Omental fat pad (tissue), 4 donors: ENCODE results near the gene BLOC1S4. TPM values are rescaled to one million over a fixed set of nuclear protein-coding genes. Genes with fewer than 3 reads are reported as not detected.
"Not testable (repeated sequence)": the region's sequence is repeated elsewhere in the genome, so short reads cannot be mapped to it uniquely, and the experiment has no call there.

Experiments used
- ATAC-seq: fragments of 150-250 bp; one replicate; pipeline ENCODE4 v1.9.1; 2016; ENCODE audit warnings: mild to moderate bottlenecking, moderate library complexity; ENCODE audit not compliant: low FRiP score
- DNase-seq: peaks from one replicate; pipeline ENCODE4 v3.0.0-alpha.2; 2019; ENCODE audit warnings: low spot score
- total RNA-seq, 4 donors: library from RNA; depleted of rRNA; stranded (reverse); fragments of >200 nt; gene quantifications; one replicate each; pipeline ENCODE4 v1.1.0, GENCODE V29; 2016
- TF ChIP-seq, protein P1 (sequence below), 3 donors: fragments of 450-650 bp; IDR thresholded peaks; one replicate each; pipeline ENCODE4 v1.5.1; 2016 to 2017; ENCODE audit warnings: antibody characterized with exemption in 3 of 3, mild to moderate bottlenecking in 3 of 3, moderate library complexity in 2 of 3

The BLOC1S4 gene
- total RNA-seq, 4 donors from 2014 or later: 12.3 to 23.3 (median 13.9) TPM

DNA sequence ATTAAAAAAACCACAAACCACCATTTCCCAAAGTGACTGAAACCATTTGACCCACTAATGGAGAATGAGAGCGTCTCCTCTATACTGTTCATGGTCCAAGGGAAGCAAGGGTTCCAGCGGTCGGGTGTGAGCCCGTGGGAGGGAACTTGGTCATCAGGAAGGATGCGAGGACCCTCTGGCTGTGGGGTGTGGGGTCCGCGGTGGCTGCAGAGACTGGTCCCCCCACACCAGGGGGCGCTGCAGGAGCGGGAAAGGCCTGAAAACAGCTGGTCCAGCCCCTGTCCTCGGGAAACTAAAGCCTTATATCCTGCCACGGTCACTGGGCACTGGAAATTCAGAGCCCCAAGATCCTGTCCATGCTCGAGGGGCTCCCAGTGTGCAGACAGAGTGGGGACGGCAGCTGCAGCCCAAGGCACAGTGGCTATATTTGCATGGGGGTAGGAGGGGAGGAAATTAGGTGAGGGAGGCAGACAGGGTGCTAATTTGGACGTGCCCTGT, 4.3 kb downstream of the BLOC1S4 start:
- TF ChIP-seq, protein P1, sequence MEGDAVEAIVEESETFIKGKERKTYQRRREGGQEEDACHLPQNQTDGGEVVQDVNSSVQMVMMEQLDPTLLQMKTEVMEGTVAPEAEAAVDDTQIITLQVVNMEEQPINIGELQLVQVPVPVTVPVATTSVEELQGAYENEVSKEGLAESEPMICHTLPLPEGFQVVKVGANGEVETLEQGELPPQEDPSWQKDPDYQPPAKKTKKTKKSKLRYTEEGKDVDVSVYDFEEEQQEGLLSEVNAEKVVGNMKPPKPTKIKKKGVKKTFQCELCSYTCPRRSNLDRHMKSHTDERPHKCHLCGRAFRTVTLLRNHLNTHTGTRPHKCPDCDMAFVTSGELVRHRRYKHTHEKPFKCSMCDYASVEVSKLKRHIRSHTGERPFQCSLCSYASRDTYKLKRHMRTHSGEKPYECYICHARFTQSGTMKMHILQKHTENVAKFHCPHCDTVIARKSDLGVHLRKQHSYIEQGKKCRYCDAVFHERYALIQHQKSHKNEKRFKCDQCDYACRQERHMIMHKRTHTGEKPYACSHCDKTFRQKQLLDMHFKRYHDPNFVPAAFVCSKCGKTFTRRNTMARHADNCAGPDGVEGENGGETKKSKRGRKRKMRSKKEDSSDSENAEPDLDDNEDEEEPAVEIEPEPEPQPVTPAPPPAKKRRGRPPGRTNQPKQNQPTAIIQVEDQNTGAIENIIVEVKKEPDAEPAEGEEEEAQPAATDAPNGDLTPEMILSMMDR (IDR thresholded peaks at IDR 0.05): peak in 2 of 3 donors; percentile 76 to 89
- DNase-seq (peak; percentile 89), ATAC-seq (peak; percentile 49)

DNA sequence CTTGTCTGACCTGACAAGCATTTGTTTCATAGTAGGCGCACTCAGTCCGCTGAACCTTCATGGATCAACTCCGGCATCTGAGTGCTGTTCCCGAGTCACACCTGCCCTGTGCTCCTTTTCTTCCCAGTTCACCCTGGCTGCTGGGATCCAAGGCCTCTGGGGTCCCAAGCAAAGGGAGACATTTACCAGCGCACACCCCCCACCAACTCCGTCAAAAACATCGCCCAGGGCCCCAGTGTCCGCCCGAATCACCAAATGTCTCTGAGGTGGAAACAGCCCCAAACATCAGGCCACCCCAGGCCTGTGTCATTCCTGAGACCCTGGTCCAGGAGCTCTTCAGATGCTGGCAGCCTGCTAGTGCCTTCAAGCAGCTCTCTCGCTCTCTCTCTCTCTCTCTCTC, 5.1 kb downstream of the BLOC1S4 start:
- ATAC-seq (no peak), DNase-seq (no peak)
- TF ChIP-seq, protein P1 (IDR thresholded peaks at IDR 0.05): no peak

DNA sequence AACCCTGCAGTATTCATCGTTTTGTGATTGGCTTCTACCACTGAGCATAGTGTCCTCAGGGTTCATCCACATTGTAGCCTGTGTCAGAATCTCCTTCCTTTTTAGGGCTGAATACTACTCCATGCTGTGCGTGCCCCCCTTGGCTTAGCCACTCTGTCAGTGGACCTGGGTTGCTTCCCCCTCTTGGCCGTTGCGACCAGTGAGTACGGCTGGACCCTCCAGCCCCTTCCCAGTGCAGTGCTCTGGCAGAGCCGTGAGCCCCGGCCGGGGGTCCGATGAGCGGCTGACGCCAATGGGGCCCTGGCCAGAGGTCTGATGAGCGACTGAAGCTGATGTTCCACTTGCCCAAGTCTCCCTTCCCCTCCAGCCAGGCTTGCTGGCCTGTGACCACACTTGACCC, 6.9 kb downstream of the BLOC1S4 start:
- TF ChIP-seq, protein P1 (IDR thresholded peaks at IDR 0.05): no peak
- DNase-seq: no peak
- ATAC-seq: no peak

DNA sequence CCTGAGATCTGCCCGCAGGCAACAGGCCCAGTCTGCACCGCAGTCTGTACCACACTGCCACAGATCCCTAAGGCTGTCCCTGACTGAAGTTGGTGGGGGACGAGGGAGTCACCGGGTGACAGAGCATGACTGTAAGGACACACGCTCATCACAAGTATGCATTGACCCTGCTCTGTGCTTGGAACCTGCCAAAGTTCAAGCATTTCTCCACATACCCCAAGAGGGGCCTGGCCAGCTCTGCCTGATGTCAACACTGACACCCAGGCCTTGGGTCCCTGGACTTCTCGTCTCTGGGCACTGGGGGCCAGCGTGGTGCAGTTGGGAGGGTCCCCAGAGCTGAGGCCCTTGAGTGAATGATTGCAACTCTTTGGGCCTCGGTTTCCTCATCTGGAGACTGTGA, 7.9 kb downstream of the BLOC1S4 start:
- TF ChIP-seq, protein P1 (IDR thresholded peaks at IDR 0.05): no peak
- DNase-seq (no peak), ATAC-seq (no peak)

DNA sequence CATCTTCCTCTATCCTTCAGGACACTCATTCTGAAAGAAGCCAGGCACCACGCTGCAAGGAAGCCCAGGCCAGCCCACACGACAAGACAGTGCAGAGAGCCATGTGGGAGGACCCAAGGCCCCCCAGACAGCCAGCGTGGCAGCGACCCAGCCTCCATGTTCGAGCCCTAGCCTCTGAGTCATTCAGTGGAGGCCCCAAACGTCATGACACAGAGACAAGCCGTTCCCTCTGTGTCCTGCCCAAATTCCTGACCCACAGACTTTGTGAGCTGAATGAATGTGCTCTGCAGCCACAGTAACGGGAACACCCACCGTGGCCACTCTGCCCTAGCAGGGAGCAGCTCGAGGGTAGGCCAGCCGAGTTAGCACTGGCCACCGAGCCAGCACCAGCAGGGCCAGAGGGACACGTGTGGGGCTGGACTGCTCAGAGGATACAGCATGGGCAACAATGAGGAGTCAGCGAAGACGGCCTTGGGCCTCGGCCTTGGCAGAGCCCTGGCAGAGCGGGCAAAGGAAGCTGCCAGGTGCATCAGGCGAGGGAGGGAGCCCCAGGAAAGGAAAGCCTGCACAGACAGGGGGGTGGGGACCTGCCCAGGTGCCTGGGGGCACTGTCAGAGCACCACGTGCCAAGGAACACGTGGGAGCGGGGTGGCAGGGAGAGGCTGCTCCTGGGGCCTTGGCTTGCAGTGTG, 8.6 kb downstream of the BLOC1S4 start:
- TF ChIP-seq, protein P1 (IDR thresholded peaks at IDR 0.05): no peak
- no peak for DNase-seq
- ATAC-seq: no peak

DNA sequence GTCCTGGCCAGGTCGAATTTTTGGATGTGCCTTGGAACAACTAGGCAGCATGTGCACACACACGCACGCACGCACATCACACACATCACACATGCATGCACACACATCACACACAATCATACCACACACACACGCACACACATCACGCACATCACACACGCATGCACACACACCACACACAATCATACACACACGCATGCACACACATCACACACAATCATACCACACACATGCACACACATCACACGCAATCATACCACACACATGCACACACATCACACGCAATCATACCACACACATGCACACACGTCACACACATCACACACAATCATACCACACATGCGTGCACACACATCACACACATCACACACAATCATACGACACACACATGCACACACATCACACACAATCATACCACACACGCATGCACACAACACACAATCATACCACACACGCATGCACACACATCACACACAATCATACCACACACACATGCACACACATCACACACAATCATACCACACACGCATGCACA, 9.5 kb downstream of the BLOC1S4 start:
- not testable (repeated sequence) for ATAC-seq, DNase-seq

DNA sequence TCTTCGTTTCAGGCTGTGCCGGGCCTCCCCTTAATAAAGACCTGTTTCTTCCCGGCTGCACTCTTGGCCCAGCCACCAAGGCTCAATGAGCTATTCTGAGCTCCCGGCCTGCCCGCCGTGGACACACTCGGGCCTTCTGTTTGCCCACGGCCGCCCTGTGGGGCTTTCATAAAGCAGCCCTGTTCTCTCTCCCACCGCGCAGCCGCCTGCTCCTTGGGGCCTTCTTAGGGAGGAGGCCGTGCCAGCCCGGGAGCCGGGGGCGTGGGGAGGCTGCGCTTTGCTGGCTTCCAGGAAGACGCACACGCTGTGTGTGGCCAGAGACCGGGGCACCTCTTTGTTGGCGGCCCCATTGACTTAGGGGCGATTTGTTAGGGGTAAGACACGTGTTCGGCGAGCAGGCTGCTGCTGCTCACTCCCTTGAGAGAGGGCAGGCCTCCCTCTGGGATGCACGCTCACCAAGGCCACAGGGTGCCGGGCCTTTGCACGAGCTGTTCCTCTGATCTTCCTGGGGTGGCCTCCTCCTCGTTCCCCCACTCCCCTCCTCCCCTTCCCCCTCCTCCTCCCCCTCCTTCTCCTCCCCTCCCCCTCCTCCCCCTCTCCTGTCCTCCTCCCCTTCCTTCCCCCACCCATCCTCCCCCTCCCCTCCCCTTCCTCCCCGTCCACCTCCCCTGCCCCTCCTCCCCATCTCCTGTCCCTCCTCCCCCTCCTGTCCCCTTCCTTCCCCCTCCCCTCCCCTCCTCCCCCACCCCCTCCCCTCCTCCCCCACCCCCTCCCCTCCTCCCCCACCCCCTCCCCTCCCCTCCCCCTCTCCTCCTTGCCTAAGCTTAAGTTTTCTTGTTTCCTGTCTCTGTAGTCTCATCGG, 11.3 kb downstream of the BLOC1S4 start:
- TF ChIP-seq, protein P1 (IDR thresholded peaks at IDR 0.05): no peak
- peak; percentile 43 for ATAC-seq
- DNase-seq: no peak
